SK-N-SH treated with all-trans-retinoic acid at 6 μM for 48 hours (cell line): ENCODE data around the gene GRIN3A.

ENCODE experiments used
- PATZ1 ChIP-seq: fragments of 250-450 bp; sonication (Bioruptor Pico); IDR thresholded peaks from 2 replicates; pipeline ENCODE4 v1.8.0; 2020; ENCODE audit warnings: mild to moderate bottlenecking, moderate library complexity, borderline replicate concordance
- PPARA ChIP-seq: fragments of 250-450 bp; sonication (Bioruptor Pico); IDR thresholded peaks from 2 replicates; pipeline ENCODE4 v1.5.0; 2020; ENCODE audit warnings: mild to moderate bottlenecking, borderline replicate concordance
- TF ChIP-seq, protein P1 (sequence below): fragments of 250-450 bp; sonication (Bioruptor Pico); IDR thresholded peaks from 2 replicates; pipeline ENCODE4 v1.5.1; 2020; ENCODE audit warnings: low read depth, mild to moderate bottlenecking, moderate library complexity

DNA sequence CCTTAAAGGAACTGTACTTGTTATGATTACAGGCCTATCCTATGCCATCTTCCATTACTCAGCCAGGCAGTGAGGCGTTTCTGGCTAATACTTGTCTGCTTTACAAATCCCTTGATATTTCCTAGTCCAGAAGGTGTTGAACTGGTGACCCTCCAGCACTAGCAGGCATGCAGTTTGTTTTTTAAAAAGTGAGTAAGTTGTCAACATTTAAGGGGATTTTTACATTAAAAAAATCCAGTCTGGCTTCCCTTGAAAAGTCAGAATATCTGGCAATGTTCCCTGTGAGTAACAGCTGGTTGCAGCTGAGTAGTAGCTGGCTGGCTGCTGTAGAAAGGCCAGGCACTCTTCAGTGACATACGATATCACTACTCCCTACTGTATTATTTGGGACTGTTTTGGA, 21.8 kb downstream of the GRIN3A start:
- TF ChIP-seq, protein P1, sequence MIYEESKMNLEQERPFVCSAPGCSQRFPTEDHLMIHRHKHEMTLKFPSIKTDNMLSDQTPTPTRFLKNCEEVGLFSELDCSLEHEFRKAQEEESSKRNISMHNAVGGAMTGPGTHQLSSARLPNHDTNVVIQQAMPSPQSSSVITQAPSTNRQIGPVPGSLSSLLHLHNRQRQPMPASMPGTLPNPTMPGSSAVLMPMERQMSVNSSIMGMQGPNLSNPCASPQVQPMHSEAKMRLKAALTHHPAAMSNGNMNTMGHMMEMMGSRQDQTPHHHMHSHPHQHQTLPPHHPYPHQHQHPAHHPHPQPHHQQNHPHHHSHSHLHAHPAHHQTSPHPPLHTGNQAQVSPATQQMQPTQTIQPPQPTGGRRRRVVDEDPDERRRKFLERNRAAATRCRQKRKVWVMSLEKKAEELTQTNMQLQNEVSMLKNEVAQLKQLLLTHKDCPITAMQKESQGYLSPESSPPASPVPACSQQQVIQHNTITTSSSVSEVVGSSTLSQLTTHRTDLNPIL (CRISPR knock-in tag), result no peak
- TF ChIP-seq PPARA (CRISPR knock-in tag) (no peak), PATZ1 (no peak)
